HG02852 (cell line): ENCODE results near the gene ZBTB40.

Source experiments
- ATAC-seq: cut with Tn5 transposase; IDR thresholded peaks from one replicate; pipeline ENCODE4 v1.9.1; 2021; ENCODE audit warnings: mild to moderate bottlenecking, moderate library complexity; ENCODE audit not compliant: unreplicated experiment

Gene ZBTB40

GRCh38 chr1:22529901-22530621 is 78.4 kb downstream of the ZBTB40 start:
- no peak for ATAC-seq

GRCh38 chr1:22530715-22531114 is 79.1 kb downstream of the ZBTB40 start:
- ATAC-seq = no peak

DNA sequence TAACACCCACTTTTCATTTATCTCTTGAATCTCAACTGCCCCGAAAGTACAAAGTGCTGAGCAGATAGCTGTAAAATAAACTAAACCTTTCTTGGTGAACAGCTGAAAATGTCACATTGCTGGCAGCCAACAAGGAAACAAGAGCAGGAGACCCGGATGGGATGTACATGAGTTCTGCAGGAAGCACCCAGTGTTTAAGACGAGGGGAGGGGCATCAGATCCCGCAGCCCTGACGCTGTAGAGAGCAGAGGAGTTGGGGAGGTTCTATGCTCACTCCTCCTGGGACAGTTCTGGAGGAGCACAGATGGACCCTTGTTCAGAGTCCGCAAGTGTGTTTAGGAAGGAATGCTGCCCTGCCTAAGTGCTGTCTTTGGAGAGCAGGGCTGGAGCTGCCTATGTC is 79.6 kb downstream of the ZBTB40 start:
- no peak for ATAC-seq

- no peak for ATAC-seq
These were observed 81.7 kb downstream of the ZBTB40 start for GRCh38 chr1:22533244-22533895.

GRCh38 chr1:22534951-22535350 is 83.3 kb downstream of the ZBTB40 start:
- ATAC-seq = no peak

GRCh38 chr1:22535399-22535798 is 83.7 kb downstream of the ZBTB40 start:
- no peak for ATAC-seq

DNA sequence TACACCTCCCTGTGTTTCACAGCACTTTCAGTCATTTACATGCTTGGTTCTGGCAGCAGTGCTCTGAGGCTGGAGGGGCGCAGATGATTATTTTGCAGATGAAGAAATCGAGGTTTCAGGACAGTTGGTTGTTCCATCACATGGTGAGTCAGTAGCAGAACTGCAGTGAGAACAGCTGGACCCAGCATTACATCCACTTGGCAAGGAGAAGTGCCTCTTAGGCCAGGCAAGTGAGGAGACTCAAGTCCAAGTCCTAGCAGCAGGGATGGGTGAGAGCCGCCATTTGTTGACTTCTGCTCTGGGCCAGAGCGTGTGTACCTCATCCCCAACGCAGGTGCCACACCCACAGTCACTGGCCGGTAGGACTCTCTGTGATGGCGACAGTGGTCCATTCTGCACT is 84.9 kb downstream of the ZBTB40 start:
- no peak for ATAC-seq

- no peak for ATAC-seq
These were observed 85.9 kb downstream of the ZBTB40 start for GRCh38 chr1:22537441-22538139.

GRCh38 chr1:22539510-22540118 is 88.0 kb downstream of the ZBTB40 start:
- ATAC-seq = no peak

GRCh38 chr1:22540337-22540736 is 88.7 kb downstream of the ZBTB40 start:
- no peak for ATAC-seq

DNA sequence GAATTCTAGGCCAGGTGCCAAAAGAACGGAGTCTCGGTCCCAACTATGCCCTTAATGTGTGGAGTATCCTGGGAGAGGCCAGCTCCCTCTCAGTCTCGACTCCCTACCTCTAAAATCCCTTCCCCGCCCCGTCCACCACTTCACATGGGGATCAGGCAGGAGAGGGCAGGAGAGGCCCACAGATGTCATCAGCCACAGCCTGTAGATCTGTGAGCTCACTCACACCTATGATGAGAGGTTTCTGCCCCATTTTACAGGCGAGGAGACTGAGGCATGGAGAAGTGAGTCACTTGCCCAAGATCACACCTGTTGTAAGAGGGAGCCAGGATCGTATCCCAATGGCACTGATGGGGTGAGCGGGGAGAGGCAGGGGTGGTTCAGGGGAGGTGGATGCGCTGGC is 91.2 kb downstream of the ZBTB40 start:
- no peak for ATAC-seq

DNA sequence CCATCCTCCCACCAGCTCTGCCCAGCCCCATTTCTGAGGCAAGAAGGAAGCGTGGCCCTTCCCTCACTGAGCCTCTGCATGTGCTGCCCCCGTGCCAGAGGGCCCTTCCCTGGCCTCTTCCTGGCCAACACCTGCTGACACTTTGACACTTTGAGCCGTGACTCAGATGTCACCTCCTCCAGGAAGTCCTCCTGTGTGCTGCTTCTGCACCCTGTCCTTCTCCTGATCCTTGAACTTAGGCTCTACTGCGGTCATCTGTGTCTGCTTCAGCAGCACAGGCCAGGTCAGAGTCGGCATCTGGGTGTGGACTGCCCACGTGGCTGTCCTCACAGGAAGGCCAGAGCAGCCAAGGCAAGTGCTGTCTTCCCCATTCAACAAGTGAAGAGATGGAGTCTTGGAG is 92.0 kb downstream of the ZBTB40 start:
- ATAC-seq = no peak

GRCh38 chr1:22544606-22545005 is 93.0 kb downstream of the ZBTB40 start:
- ATAC-seq = no peak

DNA sequence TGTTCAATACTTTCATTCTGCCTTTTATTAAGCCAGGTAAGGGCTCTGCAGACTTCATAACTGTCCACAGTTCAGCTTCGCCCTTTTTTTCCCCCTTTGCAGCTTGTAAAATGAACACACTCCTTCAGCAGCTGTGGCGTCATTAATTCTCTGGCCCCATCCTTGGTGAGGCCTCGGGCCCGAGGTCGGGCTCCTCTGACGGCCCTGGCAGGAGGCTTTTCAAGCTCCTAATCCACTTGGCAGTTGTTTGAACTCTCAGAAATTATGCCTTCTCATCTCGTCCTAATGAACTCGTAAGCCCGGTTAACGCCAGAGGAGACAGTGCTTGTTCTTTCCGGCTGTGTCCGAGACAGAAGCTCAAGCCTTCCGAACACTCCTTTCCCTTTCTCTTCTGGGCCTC is 93.5 kb downstream of the ZBTB40 start:
- ATAC-seq = no peak

DNA sequence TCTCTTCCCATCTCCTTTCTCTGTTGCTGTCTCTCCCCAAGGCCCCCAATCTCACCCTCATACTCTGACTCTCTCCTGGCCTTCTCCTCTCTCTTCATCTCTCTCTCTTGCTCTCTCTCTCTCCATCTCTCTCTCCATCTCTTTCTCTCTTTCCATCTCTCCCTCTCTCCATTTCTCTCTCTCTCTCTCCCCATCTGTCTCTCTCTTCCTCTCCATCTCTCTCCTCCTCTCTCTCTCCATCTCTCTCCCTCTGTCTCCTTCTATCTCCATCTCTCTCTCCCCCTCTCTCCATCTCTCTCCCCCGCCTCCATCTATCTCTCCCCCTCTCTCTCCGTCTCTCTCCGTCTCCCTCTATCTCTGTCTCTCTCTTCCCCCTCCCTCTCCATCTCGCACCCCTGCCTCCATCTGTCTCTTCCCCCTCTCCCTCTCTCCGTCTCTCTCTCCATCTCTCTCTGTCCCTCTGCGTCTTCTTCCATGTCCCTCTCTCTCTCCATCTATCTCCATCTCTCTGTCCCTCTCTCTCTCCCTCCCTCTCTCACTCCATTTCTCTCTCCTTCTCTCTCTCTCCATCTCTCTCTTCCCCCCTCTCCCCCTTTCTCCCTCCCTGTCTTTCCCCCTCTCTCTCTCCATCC is 95.7 kb downstream of the ZBTB40 start:
- ATAC-seq = no peak

DNA sequence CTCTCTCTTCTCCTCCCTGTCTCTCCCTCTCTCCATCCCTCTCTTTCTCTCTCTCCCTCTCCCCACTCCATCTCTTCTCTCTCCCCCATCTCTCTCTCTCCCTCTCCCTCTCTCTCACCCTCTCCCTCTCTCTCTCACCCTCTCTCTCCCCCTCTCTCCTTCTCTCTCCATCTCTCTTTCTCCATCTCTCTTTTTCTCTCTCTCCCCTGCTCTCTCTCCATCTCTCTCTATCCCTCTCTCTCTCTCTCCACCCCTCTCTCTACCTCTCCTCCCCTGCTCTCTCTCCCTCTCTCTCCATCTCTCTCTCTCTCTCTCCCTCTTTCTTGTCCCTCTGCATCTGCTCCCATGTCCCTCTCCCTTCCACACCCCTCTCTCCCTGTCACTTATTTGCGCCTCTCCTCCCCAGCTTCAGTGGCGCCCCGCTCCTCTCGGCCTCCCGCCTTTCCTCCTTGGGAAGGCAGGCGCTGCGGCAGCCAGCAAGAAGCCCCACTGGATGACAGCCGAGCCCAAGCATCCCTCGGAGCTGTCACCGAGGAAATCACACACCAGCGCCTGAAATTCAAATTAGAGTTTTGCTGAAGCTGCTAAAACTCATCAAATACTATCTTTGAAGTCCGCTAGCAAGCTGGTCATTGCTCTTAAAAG is 96.3 kb downstream of the ZBTB40 start:
- ATAC-seq = no peak

GRCh38 chr1:22550021-22550420 is 98.4 kb downstream of the ZBTB40 start:
- ATAC-seq = no peak

- ATAC-seq = no peak
These were observed 99.9 kb downstream of the ZBTB40 start for GRCh38 chr1:22551591-22551990.

DNA sequence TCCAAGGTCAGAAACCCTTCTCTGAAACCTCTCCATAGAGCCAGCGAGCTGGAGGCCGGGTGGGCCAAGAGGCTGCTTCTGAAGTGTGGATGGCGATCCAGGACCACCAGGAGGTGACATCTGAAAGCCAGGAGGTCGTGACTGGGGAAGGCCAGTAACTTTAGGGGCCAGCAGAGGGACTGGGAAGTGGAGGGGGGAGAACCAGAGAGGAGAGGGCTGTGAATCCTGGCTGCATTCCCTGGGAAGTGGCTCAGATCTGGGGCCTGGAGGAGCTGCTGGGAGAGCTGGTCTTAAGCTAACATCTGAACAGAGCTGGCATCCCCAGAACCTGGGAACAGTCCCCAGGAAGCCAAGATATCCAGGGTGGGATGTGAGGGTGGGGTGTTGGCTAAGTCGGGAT is 100.4 kb downstream of the ZBTB40 start:
- ATAC-seq = no peak

GRCh38 chr1:22553104-22553880 is 101.6 kb downstream of the ZBTB40 start:
- ATAC-seq = no peak
